Trophoblast cell (in vitro differentiated cells and primary cell): ENCODE results near the gene MAPK8IP1.

Source experiments
- DNase-seq, 2 donors: peaks; one replicate each; pipeline ENCODE4 v3.0.0-alpha.2; 2016
- H2AFZ ChIP-seq: 2 replicates; pipeline ENCODE4 v1.6.1; 2013; ENCODE audit warnings: low read length, moderate library complexity, mild to moderate bottlenecking; ENCODE audit not compliant: insufficient read depth, poor library complexity
- H2AK5ac ChIP-seq: 2 replicates; pipeline ENCODE4 v1.6.1; 2013; ENCODE audit warnings: mild to moderate bottlenecking, low read length
- H2BK120ac ChIP-seq: 2 replicates; pipeline ENCODE4 v1.6.1; 2013; ENCODE audit warnings: low read length, mild to moderate bottlenecking, moderate library complexity; ENCODE audit not compliant: insufficient read depth, poor library complexity
- H2BK12ac ChIP-seq: 2 replicates; pipeline ENCODE4 v1.6.1; 2013; ENCODE audit warnings: mild to moderate bottlenecking, low read length, moderate library complexity
- H2BK5ac ChIP-seq: 2 replicates; pipeline ENCODE4 v1.6.1; 2013; ENCODE audit warnings: low read length, low read depth, moderate library complexity, mild to moderate bottlenecking; ENCODE audit not compliant: poor library complexity
- H3K14ac ChIP-seq: 2 replicates; pipeline ENCODE4 v1.6.1; 2013; ENCODE audit warnings: mild to moderate bottlenecking, low read length
- H3K18ac ChIP-seq: 2 replicates; pipeline ENCODE4 v1.6.1; 2013; ENCODE audit warnings: mild to moderate bottlenecking, low read length
- H3K23ac ChIP-seq: 2 replicates; pipeline ENCODE4 v1.6.1; 2013; ENCODE audit warnings: low read length
- H3K27ac ChIP-seq: 2 replicates; pipeline ENCODE4 v1.5.1; 2013; ENCODE audit warnings: low read depth, mild to moderate bottlenecking, inconsistent platforms, low read length, moderate library complexity
- H3K27me3 ChIP-seq: 2 replicates; pipeline ENCODE4 v1.6.1; 2013; ENCODE audit warnings: inconsistent platforms, mild to moderate bottlenecking, low read length, moderate library complexity; ENCODE audit not compliant: insufficient read depth
- H3K36me3 ChIP-seq, 2 experiments: 1 replicate in 1 of 2; 2 replicates in 1 of 2; pipeline ENCODE4 v1.6.1; 2013; ENCODE audit warnings: low read length in 2 of 2, mild to moderate bottlenecking in 2 of 2, moderate library complexity in 1 of 2; ENCODE audit not compliant: insufficient read depth in 2 of 2, control insufficient read depth in 1 of 2
- H3K4ac ChIP-seq: 2 replicates; pipeline ENCODE4 v1.6.1; 2013; ENCODE audit warnings: low read depth, mild to moderate bottlenecking, low read length, moderate library complexity
- H3K4me1 ChIP-seq, 2 experiments: 1 replicate in 1 of 2; 2 replicates in 1 of 2; pipeline ENCODE4 v1.6.1; 2013; ENCODE audit warnings: low read length in 2 of 2, mild to moderate bottlenecking in 2 of 2, moderate library complexity in 1 of 2; ENCODE audit not compliant: insufficient read depth in 2 of 2, control insufficient read depth in 1 of 2
- H3K4me2 ChIP-seq: 2 replicates; pipeline ENCODE4 v1.6.1; 2013; ENCODE audit warnings: inconsistent platforms, mild to moderate bottlenecking, low read length, moderate library complexity
- H3K4me3 ChIP-seq: 2 replicates; pipeline ENCODE4 v1.5.1; 2013; ENCODE audit warnings: mild to moderate bottlenecking, low read depth, low read length, inconsistent platforms
- H3K79me1 ChIP-seq: one replicate; pipeline ENCODE4 v1.6.1; 2013; ENCODE audit warnings: low read length
- H3K79me2 ChIP-seq: 2 replicates; pipeline ENCODE4 v1.6.1; 2013; ENCODE audit warnings: low read length, mild to moderate bottlenecking; ENCODE audit not compliant: control insufficient read depth, insufficient read depth, poor library complexity
- H3K9ac ChIP-seq: 2 replicates; pipeline ENCODE4 v1.6.1; 2013; ENCODE audit warnings: mild to moderate bottlenecking, low read length
- H3K9me3 ChIP-seq: 2 replicates; pipeline ENCODE4 v1.6.1; 2013; ENCODE audit warnings: low read depth, mild to moderate bottlenecking, control low read depth, inconsistent platforms, low read length; ENCODE audit not compliant: insufficient read depth
- H4K12ac ChIP-seq: 2 replicates; pipeline ENCODE4 v1.6.1; 2013; ENCODE audit warnings: low read depth, mild to moderate bottlenecking, low read length, moderate library complexity
- H4K8ac ChIP-seq: 2 replicates; pipeline ENCODE4 v1.6.1; 2013; ENCODE audit warnings: low read depth, mild to moderate bottlenecking, low read length, moderate library complexity
- H4K91ac ChIP-seq: one replicate; pipeline ENCODE4 v1.6.1; 2013; ENCODE audit warnings: low read depth, mild to moderate bottlenecking, low read length, moderate library complexity
- WGBS: extraction: QIAGEN DNeasy Blood & Tissue Kit; methylation state at CpG from one replicate; pipeline ENCODE4 v1.1.7; 2013; ENCODE audit warnings: missing lambda C conversion rate; ENCODE audit not compliant: insufficient read length, insufficient coverage; ENCODE audit errors: extremely low coverage; 5-methylcytosine and 5-hydroxymethylcytosine counted together

The MAPK8IP1 gene

GRCh38 chr11:45860764-45861510 lies 24.5 kb upstream of the MAPK8IP1 start:
- Histone ChIP-seq H3K23ac (no peak overlapping the region), H3K4ac (no peak overlapping the region), H3K9me3 (no peaks in the 10 kb centered on the region), H2AK5ac (no peak overlapping the region), H3K27ac (no peak overlapping the region), H3K14ac (no peak overlapping the region), H4K12ac (no peak overlapping the region), H3K27me3 (no peaks in the 10 kb centered on the region), H3K18ac (no peak overlapping the region), H2BK5ac (no peak overlapping the region), H4K91ac (no peak overlapping the region), H3K9ac (no peak overlapping the region), H3K79me2 (no peaks in the 10 kb centered on the region), H3K4me2 (no peak overlapping the region), H2BK120ac (no peak overlapping the region), H4K8ac (no peak overlapping the region), H3K4me1 (no peaks in the 10 kb centered on the region), H2AFZ (no peak overlapping the region), H3K4me3 (no peak overlapping the region), H3K36me3 (peaks cover 29 to 47% of the 10 kb centered on the region in 2 experiments), H3K79me1 (no peaks in the 10 kb centered on the region), H2BK12ac (no peak overlapping the region)
- WGBS = no CpG with 5 or more reads among the region's 10 CpGs
- DNase-seq = no peak

DNA sequence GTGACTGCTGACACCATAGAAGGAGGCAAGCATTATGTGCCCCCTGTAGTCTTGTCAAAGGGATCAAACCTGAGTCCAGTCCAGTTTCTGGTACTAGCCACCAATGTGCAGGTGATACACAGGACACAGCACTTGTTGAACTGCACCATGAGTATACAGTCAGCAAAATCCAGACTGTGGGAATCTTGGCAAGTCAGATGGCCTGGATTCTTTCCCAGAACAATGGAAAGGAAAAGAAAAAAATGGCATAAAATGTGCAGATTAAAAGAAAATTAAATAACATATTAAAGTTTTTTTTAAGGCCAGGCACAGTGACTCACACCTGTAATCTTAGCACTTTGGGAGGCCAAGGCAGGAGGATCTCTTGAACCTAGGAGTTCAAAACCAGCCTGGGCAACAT lies 21.4 kb upstream of the MAPK8IP1 start:
- no peak overlapping the region for H3K9ac ChIP-seq
- H4K91ac ChIP-seq = no peak overlapping the region
- no peak overlapping the region for H2BK12ac ChIP-seq
- H3K4me1 ChIP-seq = no peaks in the 10 kb centered on the region
- no peak for DNase-seq
- H2AFZ ChIP-seq = no peak overlapping the region
- H3K27me3 ChIP-seq = no peaks in the 10 kb centered on the region
- H2BK120ac ChIP-seq = no peak overlapping the region
- no peak overlapping the region for H3K18ac ChIP-seq
- H3K4me2 ChIP-seq = no peak overlapping the region
- peaks cover 34 to 49% of the 10 kb centered on the region in 2 experiments for H3K36me3 ChIP-seq
- H2BK5ac ChIP-seq = no peak overlapping the region
- H3K23ac ChIP-seq = no peak overlapping the region
- H3K79me2 ChIP-seq = no peaks in the 10 kb centered on the region
- H2AK5ac ChIP-seq = no peak overlapping the region
- H3K27ac ChIP-seq = no peak overlapping the region
- no peaks in the 10 kb centered on the region for H3K9me3 ChIP-seq
- no peak overlapping the region for H3K14ac ChIP-seq
- no peak overlapping the region for H3K4me3 ChIP-seq
- H3K79me1 ChIP-seq = no peaks in the 10 kb centered on the region
- no peak overlapping the region for H3K4ac ChIP-seq
- no peak overlapping the region for H4K12ac ChIP-seq
- no peak overlapping the region for H4K8ac ChIP-seq

- H4K8ac ChIP-seq = no peak overlapping the region
- WGBS = no CpG with 5 or more reads among the region's 12 CpGs
- H4K12ac ChIP-seq = no peak overlapping the region
- H3K79me1 ChIP-seq = no peaks in the 10 kb centered on the region
- H3K18ac ChIP-seq = no peak overlapping the region
- no peak overlapping the region for H3K9ac ChIP-seq
- no peak for DNase-seq
- H2BK5ac ChIP-seq = no peak overlapping the region
- no peak overlapping the region for H2AK5ac ChIP-seq
- no peak overlapping the region for H3K14ac ChIP-seq
- H4K91ac ChIP-seq = no peak overlapping the region
- no peak overlapping the region for H3K4me3 ChIP-seq
- no peak overlapping the region for H3K4me2 ChIP-seq
- no peaks in the 10 kb centered on the region for H3K27me3 ChIP-seq
- H3K79me2 ChIP-seq = no peaks in the 10 kb centered on the region
- H3K4me1 ChIP-seq = no peaks in the 10 kb centered on the region
- H3K27ac ChIP-seq = no peak overlapping the region
- no peak overlapping the region for H2BK12ac ChIP-seq
- H2BK120ac ChIP-seq = no peak overlapping the region
- H3K36me3 ChIP-seq = peaks cover 48 to 56% of the 10 kb centered on the region in 2 experiments
- H3K4ac ChIP-seq = no peak overlapping the region
- no peaks in the 10 kb centered on the region for H3K9me3 ChIP-seq
- no peak overlapping the region for H2AFZ ChIP-seq
- no peak overlapping the region for H3K23ac ChIP-seq
Measured at GRCh38 chr11:45869551-45869950, 15.9 kb upstream of the MAPK8IP1 start.

GRCh38 chr11:45870706-45871105 lies 14.7 kb upstream of the MAPK8IP1 start:
- Histone ChIP-seq H3K79me1 (no peaks in the 10 kb centered on the region), H3K27ac (no peak overlapping the region), H4K8ac (no peak overlapping the region), H2AK5ac (no peak overlapping the region), H4K12ac (no peak overlapping the region), H3K79me2 (no peaks in the 10 kb centered on the region), H3K27me3 (no peaks in the 10 kb centered on the region), H4K91ac (no peak overlapping the region), H3K14ac (no peak overlapping the region), H3K23ac (no peak overlapping the region), H3K9ac (no peak overlapping the region), H3K18ac (no peak overlapping the region), H3K9me3 (no peaks in the 10 kb centered on the region), H3K4me2 (no peak overlapping the region), H3K4me1 (no peaks in the 10 kb centered on the region), H2BK12ac (no peak overlapping the region), H3K36me3 (peaks cover 47 to 58% of the 10 kb centered on the region in 2 experiments), H2BK120ac (no peak overlapping the region), H3K4me3 (peak overlapping the region; percentile 23), H3K4ac (no peak overlapping the region), H2BK5ac (no peak overlapping the region), H2AFZ (no peak overlapping the region)
- no peak for DNase-seq
- WGBS = no CpG with 5 or more reads among the region's 4 CpGs
